Activated naive CD8-positive, alpha-beta T cell treated with anti-CD3 and anti-CD28 coated beads, Interleukin-2, amount 50 U/mL, for 24 hours (primary cell): ENCODE data around the gene WNT7B.
A peak's percentile ranks its signal among the peaks of the same experiment; 100 is the strongest.

Experiments used
- ATAC-seq: fragments of 150-1000 bp; cut with Tn5 transposase; one replicate; pipeline ENCODE4 v1.10.0; 2021
- DNase-seq: peaks from one replicate; pipeline ENCODE4 v3.0.0; 2021
- H3K27ac Mint-ChIP-seq: one replicate; pipeline ENCODE4 v1.8.0; 2021; ENCODE audit warnings: mild to moderate bottlenecking, mixed read lengths
- H3K27me3 Mint-ChIP-seq: one replicate; pipeline ENCODE4 v1.8.0; 2021; ENCODE audit warnings: mixed read lengths
- H3K36me3 Mint-ChIP-seq: one replicate; pipeline ENCODE4 v1.8.0; 2021; ENCODE audit warnings: low read depth, mixed read lengths
- H3K4me1 Mint-ChIP-seq: one replicate; pipeline ENCODE4 v1.8.0; 2021; ENCODE audit warnings: mixed read lengths
- H3K4me3 Mint-ChIP-seq: one replicate; pipeline ENCODE4 v1.8.0; 2021; ENCODE audit warnings: mild to moderate bottlenecking, moderate library complexity, mixed read lengths
- H3K9me3 Mint-ChIP-seq: one replicate; pipeline ENCODE4 v1.8.0; 2021; ENCODE audit warnings: mixed read lengths

Gene WNT7B

DNA sequence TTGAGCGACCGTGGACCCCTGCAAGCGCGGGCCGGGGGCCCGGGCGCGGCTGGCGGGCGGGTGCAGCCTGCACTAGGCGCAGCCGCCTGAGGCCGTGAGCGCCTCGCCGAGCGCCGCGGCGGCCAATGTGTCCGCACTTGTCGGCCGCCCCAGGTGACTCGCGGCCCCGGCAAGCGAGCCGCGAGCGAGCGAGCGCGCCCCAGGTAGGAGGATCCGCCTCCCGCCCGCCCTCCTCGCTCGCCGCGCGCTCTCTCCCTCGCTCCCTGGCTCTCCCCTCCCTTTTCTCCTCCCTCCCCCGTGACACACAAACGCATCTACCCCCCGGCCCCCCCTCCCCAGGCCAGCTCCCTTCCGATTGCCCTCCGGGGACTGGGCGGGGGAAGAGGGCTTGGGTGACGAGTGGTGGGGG, at the start of gene WNT7B:
Gene WNT7B (minus strand): TSS at position 160 of the 409 bp plus-strand sequence. CDS start 408 bp downstream, outside the sequence.
- Mint-ChIP-seq H3K9me3 (no peaks in the 10 kb centered on the region), H3K36me3 (no peaks in the 10 kb centered on the region), H3K27ac (no peak within 1 kb of the TSS), H3K4me1 (peaks cover 10% of the 10 kb centered on the region), H3K4me3 (no peak within 1 kb of the TSS), H3K27me3 (peaks cover 32% of the 10 kb centered on the region)
- DNase-seq (no peak), ATAC-seq (no peak)

GRCh38 chr22:46025973-46026898, 49.3 kb upstream of the WNT7B start:
- H3K27me3 Mint-ChIP-seq: peaks cover 36% of the 10 kb centered on the region
- ATAC-seq: no peak
- no peaks in the 10 kb centered on the region for H3K9me3 Mint-ChIP-seq
- no peaks in the 10 kb centered on the region for H3K36me3 Mint-ChIP-seq
- H3K4me1 Mint-ChIP-seq: peaks cover 11% of the 10 kb centered on the region
- peak overlapping the region; percentile 17 for H3K4me3 Mint-ChIP-seq
- DNase-seq: no peak
- H3K27ac Mint-ChIP-seq: no peak overlapping the region

GRCh38 chr22:46025225-46025972, 48.4 kb upstream of the WNT7B start:
- H3K9me3 Mint-ChIP-seq: no peaks in the 10 kb centered on the region
- H3K27me3 Mint-ChIP-seq: peaks cover 36% of the 10 kb centered on the region

DNA sequence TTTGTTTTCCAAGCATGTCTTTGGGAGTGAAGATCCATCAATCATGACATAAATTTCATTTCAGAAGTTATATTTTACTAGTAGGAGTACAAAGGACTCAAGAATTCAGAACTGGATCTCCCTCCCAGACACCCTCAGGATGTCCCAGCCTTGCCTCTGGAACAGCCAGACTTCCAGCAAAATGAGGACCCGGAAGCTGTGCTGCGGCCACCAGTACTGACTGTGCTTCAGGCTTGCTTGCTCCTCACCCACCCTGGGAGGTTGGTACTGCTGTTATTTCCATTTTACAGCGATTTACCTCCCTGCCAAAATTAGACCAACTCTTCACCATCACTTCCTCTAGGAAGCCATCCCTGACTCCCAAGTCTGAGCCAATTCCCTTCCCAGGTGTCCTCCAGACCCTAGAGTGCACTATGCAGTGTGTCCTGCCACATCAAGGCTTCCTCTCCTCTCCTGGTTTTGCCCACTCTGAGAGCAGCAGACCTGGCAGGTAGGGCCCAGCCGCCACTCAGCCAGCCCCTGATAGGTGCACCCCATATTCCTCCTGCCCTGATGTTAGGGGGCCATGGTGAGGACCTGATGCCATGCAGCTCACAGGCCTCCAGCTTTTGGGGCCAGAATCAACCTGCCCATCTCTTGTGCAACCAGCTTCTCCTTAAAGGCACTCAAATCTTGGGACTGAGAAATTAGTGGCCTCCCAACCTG, 47.3 kb upstream of the WNT7B start:
- Mint-ChIP-seq H3K4me3 (no peak overlapping the region), H3K9me3 (no peaks in the 10 kb centered on the region), H3K27me3 (peaks cover 34% of the 10 kb centered on the region), H3K4me1 (peaks cover 11% of the 10 kb centered on the region), H3K27ac (no peak overlapping the region), H3K36me3 (no peaks in the 10 kb centered on the region)
- no peak for ATAC-seq
- DNase-seq: no peak

More at GRCh38 chr22:46025225-46025972, 48.4 kb upstream of the WNT7B start:
- peaks cover 11% of the 10 kb centered on the region for H3K4me1 Mint-ChIP-seq
- H3K36me3 Mint-ChIP-seq: no peaks in the 10 kb centered on the region
- no peak overlapping the region for H3K27ac Mint-ChIP-seq
- H3K4me3 Mint-ChIP-seq: no peak overlapping the region
- DNase-seq (no peak), ATAC-seq (no peak)

- Mint-ChIP-seq H3K27ac (no peak overlapping the region), H3K27me3 (peaks cover 32% of the 10 kb centered on the region), H3K4me3 (no peak overlapping the region), H3K4me1 (peaks cover 11% of the 10 kb centered on the region), H3K9me3 (no peaks in the 10 kb centered on the region), H3K36me3 (no peaks in the 10 kb centered on the region)
- no peak for ATAC-seq
- DNase-seq: no peak
These were observed 46.6 kb upstream of the WNT7B start for GRCh38 chr22:46023558-46023981.

GRCh38 chr22:46022881-46023512, 46.0 kb upstream of the WNT7B start:
- Mint-ChIP-seq H3K4me1 (peaks cover 6% of the 10 kb centered on the region), H3K27me3 (peaks cover 26% of the 10 kb centered on the region), H3K4me3 (no peak overlapping the region), H3K27ac (no peak overlapping the region), H3K9me3 (no peaks in the 10 kb centered on the region), H3K36me3 (no peaks in the 10 kb centered on the region)
- no peak for ATAC-seq
- no peak for DNase-seq

- ATAC-seq (no peak), DNase-seq (no peak)
- Mint-ChIP-seq H3K36me3 (no peaks in the 10 kb centered on the region), H3K9me3 (no peaks in the 10 kb centered on the region), H3K4me3 (no peak overlapping the region), H3K4me1 (peaks cover under 1% of the 10 kb centered on the region), H3K27ac (no peak overlapping the region), H3K27me3 (peaks cover 18% of the 10 kb centered on the region)
These were observed 44.6 kb upstream of the WNT7B start for GRCh38 chr22:46021577-46021976.

DNA sequence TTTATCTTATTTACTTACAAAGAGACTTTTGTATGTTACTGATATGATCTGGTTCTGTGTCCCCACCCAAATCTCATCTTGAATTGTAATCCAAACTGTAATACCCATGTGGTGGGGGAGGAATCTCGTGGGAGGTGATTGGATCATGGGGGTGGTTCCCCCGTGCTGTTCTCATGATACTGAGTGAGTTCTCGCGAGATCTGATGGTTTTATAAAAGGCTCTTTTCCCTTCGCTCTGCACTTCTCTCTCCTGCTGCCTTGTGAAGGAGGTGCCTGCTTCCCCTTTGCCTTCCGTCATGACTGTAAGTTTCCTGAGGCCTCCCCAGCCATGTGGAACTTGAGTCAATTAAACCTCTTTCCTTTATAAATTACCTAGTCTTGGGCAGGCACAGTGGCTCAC, 42.4 kb upstream of the WNT7B start:
- Mint-ChIP-seq H3K27me3 (no peaks in the 10 kb centered on the region), H3K9me3 (no peaks in the 10 kb centered on the region), H3K27ac (no peak overlapping the region), H3K36me3 (no peaks in the 10 kb centered on the region), H3K4me3 (no peak overlapping the region), H3K4me1 (peaks cover 3% of the 10 kb centered on the region)
- ATAC-seq (no peak), DNase-seq (no peak)

DNA sequence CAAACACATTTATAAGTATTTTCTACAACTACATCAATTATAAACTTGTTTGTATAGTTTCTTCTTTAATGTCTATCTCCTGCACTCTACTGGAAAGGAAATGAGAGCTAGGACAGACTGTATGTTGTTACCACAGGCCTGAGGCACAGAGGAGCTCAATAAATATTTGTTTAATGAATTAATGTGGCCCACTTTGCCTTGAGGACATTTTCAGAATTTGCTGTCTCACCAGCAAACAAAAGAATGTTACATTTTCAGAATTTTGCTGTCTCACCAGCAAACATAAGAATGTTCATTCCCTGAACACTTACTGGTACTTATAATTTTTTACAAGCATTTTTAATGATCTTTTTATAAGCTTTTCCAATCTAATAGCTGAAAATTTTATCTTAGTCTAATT, 41.9 kb upstream of the WNT7B start:
- no peaks in the 10 kb centered on the region for H3K9me3 Mint-ChIP-seq
- H3K27me3 Mint-ChIP-seq: no peaks in the 10 kb centered on the region
- H3K4me3 Mint-ChIP-seq: no peak overlapping the region
- H3K27ac Mint-ChIP-seq: no peak overlapping the region
- DNase-seq: no peak
- H3K4me1 Mint-ChIP-seq: peaks cover 4% of the 10 kb centered on the region
- no peaks in the 10 kb centered on the region for H3K36me3 Mint-ChIP-seq
- ATAC-seq: no peak

DNA sequence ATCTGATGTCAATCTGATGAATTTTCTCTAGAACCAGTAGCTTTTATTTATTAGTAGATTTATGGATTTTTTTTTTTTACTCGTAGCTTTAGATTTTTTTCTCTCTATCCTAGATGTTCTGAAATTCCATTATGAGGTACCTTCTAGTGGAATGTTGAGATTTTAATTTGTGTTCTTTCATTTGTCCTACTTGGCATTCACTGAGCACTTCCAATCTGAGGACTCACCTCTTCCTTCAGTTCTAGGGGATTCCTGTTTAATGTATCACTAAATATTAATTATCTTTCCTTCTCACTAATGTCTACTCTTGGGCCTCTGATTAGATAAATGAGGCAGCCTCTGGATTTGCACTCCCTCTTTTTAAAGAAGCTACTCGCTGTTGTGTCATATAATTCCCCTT, 40.2 kb upstream of the WNT7B start:
- peaks cover 9% of the 10 kb centered on the region for H3K4me1 Mint-ChIP-seq
- no peaks in the 10 kb centered on the region for H3K36me3 Mint-ChIP-seq
- no peak overlapping the region for H3K27ac Mint-ChIP-seq

GRCh38 chr22:46013460-46014416, 36.8 kb upstream of the WNT7B start:
- DNase-seq (peak; percentile 96), ATAC-seq (peak; percentile 100)
- H3K9me3 Mint-ChIP-seq: no peaks in the 10 kb centered on the region
- H3K27me3 Mint-ChIP-seq: no peaks in the 10 kb centered on the region
- no peaks in the 10 kb centered on the region for H3K36me3 Mint-ChIP-seq
- peaks cover 9% of the 10 kb centered on the region for H3K4me1 Mint-ChIP-seq
- H3K27ac Mint-ChIP-seq: peak overlapping the region; percentile 71
- peak overlapping the region; percentile 83 for H3K4me3 Mint-ChIP-seq

More for the DNA sequence above, 40.2 kb upstream of the WNT7B start:
- no peak for DNase-seq
- Mint-ChIP-seq H3K27me3 (no peaks in the 10 kb centered on the region), H3K9me3 (no peaks in the 10 kb centered on the region), H3K4me3 (no peak overlapping the region)
- ATAC-seq: no peak

- Mint-ChIP-seq H3K9me3 (no peaks in the 10 kb centered on the region), H3K27me3 (no peaks in the 10 kb centered on the region), H3K4me3 (peak overlapping the region; percentile 83), H3K36me3 (no peaks in the 10 kb centered on the region), H3K27ac (no peak overlapping the region), H3K4me1 (peaks cover 9% of the 10 kb centered on the region)
- DNase-seq (no peak), ATAC-seq (no peak)
These were observed 35.9 kb upstream of the WNT7B start for GRCh38 chr22:46012881-46013281.

- Mint-ChIP-seq H3K27ac (no peak overlapping the region), H3K36me3 (no peaks in the 10 kb centered on the region), H3K9me3 (no peaks in the 10 kb centered on the region), H3K4me3 (no peak overlapping the region), H3K27me3 (no peaks in the 10 kb centered on the region), H3K4me1 (peaks cover 9% of the 10 kb centered on the region)
- ATAC-seq (no peak), DNase-seq (no peak)
These were observed 35.4 kb upstream of the WNT7B start for GRCh38 chr22:46012182-46012880.
